ENCODE measurements around the gene ZNF784.

ZNF784 gene

GRCh38 chr19:55623130-55623529, 1.2 kb downstream of the ZNF784 start:
- no peak for ATAC-seq

GRCh38 chr19:55622242-55622969, 2.0 kb downstream of the ZNF784 start:
- ATAC-seq: no peak
- no peak for TF ChIP-seq ZC3H10 (CRISPR knock-in tag; IDR thresholded peaks at IDR 0.05)
- TF ChIP-seq BACH2 (CRISPR knock-in tag; IDR thresholded peaks at IDR 0.05; ENCODE audit: borderline replicate concordance): no peak
- no peak for TF ChIP-seq RARB (CRISPR knock-in tag; IDR thresholded peaks at IDR 0.05)
- no peak for TF ChIP-seq POU6F1 (CRISPR knock-in tag; IDR thresholded peaks at IDR 0.05; ENCODE audit: borderline replicate concordance, low read depth)
- no peak for TF ChIP-seq ZFP30 (CRISPR knock-in tag; IDR thresholded peaks at IDR 0.05)
- TF ChIP-seq ZNF70 (CRISPR knock-in tag; IDR thresholded peaks at IDR 0.05): no peak
- TF ChIP-seq ISL1 (CRISPR knock-in tag; IDR thresholded peaks at IDR 0.05): no peak
- no peak for TF ChIP-seq ESRRG (CRISPR knock-in tag; IDR thresholded peaks at IDR 0.05)
- no peak for TF ChIP-seq GLIS3 (CRISPR knock-in tag; IDR thresholded peaks at IDR 0.05)
- TF ChIP-seq OSR1 (CRISPR knock-in tag; IDR thresholded peaks at IDR 0.05): no peak
- no peak for TF ChIP-seq PATZ1 (CRISPR knock-in tag; IDR thresholded peaks at IDR 0.05; ENCODE audit: borderline replicate concordance)
- TF ChIP-seq TOX (CRISPR knock-in tag; IDR thresholded peaks at IDR 0.05; ENCODE audit: borderline replicate concordance): no peak
- TF ChIP-seq CSDC2 (CRISPR knock-in tag; IDR thresholded peaks at IDR 0.05): no peak
- TF ChIP-seq ARNTL (CRISPR knock-in tag; IDR thresholded peaks at IDR 0.05; ENCODE audit: borderline replicate concordance, low read depth): no peak
- TF ChIP-seq ZNF8 (CRISPR knock-in tag; IDR thresholded peaks at IDR 0.05): no peak
- TF ChIP-seq TCF4 (CRISPR knock-in tag; IDR thresholded peaks at IDR 0.05; ENCODE audit: borderline replicate concordance): no peak
- TF ChIP-seq CREB5 (CRISPR knock-in tag; IDR thresholded peaks at IDR 0.05; ENCODE audit: low read depth): no peak
- TF ChIP-seq SNAI2 (CRISPR knock-in tag; IDR thresholded peaks at IDR 0.05): no peak

More at GRCh38 chr19:55623130-55623529, 1.2 kb downstream of the ZNF784 start:
- TF ChIP-seq ESRRG (CRISPR knock-in tag; IDR thresholded peaks at IDR 0.05): no peak
- TF ChIP-seq TCF4 (CRISPR knock-in tag; IDR thresholded peaks at IDR 0.05; ENCODE audit: borderline replicate concordance): no peak
- TF ChIP-seq GLIS3 (CRISPR knock-in tag; IDR thresholded peaks at IDR 0.05): no peak
- no peak for TF ChIP-seq ZC3H10 (CRISPR knock-in tag; IDR thresholded peaks at IDR 0.05)
- TF ChIP-seq TSHZ2 (CRISPR knock-in tag; IDR thresholded peaks at IDR 0.05): no peak
- TF ChIP-seq TOX (CRISPR knock-in tag; IDR thresholded peaks at IDR 0.05; ENCODE audit: borderline replicate concordance): no peak
- TF ChIP-seq ZFP30 (CRISPR knock-in tag; IDR thresholded peaks at IDR 0.05): no peak
- no peak for TF ChIP-seq CREB5 (CRISPR knock-in tag; IDR thresholded peaks at IDR 0.05; ENCODE audit: low read depth)
- TF ChIP-seq POU6F1 (CRISPR knock-in tag; IDR thresholded peaks at IDR 0.05; ENCODE audit: borderline replicate concordance, low read depth): no peak
